Measurements from ENCODE around the gene METTL16. TPM values are rescaled to one million over a fixed set of nuclear protein-coding genes. Genes with fewer than 3 reads are reported as not detected.
A peak's percentile ranks its signal among the peaks of the same experiment; 100 is the strongest.

The METTL16 gene
- total RNA-seq, 1 experiment from 2014 or later = 34.7 TPM

DNA sequence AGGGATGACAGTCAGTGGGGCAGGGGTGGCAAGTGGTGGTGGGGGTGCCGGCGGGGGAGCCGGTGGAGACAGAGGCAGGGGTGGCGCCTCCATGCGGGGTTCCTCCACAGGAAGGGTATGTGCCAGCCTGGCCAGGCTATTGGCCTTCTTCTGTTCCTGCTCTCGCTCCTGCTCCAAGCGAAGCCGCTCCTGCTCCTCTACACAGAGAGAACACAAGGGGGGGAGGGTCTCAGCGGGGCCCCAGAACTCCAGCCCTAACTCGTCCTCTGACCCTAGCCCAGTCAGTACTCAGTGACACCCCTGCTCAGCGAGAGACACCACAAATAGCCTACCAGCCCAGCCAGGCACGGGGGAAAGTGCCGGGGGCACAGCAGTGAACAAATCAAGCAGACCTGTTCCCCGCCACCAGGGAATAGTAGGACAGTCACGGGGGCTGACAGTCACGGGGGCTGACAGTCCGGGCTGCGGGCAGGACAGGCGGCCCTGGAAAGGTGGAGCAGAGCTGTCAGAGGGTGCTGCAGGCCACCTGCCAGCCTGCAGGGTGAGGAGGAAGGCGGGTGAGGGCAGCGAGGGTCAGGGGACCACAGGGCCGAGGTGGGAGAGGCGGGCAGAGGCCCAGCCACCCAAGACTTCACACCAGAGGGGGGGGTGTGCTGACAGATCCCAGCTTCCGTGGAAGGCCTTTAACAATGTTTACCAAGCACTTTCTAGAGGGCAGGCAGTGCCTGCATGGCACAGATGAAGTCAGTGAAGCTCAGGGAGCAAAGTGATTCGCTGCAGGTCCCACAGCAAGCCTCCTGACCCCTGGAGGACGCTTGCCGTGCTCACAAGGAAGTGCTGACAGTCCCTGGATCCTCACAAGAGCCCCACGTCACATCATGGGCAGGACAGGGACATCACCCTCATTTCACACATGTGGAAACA lies 116.2 kb downstream of the METTL16 start:
- DNase-seq (ENCODE audit: low spot score) = no peak

DNA sequence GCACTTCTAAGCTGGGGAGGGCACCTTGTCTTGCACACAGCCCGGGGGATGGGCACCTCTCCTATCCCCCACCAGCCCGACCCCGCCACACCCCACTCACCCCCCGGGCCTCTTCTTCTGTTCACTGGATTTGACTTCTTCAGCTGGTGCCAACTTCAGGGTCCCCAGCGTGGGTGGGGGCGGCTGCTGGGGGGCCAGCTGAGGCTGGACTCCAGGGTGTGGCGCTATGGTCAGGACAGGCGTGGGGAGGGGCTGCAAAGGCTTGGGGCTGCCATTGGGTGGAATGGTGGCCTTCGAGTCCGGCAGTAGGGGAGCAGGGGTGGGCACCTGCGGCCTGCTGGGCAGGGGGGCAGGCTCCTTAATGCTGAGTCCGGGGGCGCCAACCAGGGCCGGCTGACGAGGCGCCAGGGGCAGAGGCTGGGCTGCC lies 116.9 kb downstream of the METTL16 start:
- no peak for DNase-seq (ENCODE audit: low spot score)

DNA sequence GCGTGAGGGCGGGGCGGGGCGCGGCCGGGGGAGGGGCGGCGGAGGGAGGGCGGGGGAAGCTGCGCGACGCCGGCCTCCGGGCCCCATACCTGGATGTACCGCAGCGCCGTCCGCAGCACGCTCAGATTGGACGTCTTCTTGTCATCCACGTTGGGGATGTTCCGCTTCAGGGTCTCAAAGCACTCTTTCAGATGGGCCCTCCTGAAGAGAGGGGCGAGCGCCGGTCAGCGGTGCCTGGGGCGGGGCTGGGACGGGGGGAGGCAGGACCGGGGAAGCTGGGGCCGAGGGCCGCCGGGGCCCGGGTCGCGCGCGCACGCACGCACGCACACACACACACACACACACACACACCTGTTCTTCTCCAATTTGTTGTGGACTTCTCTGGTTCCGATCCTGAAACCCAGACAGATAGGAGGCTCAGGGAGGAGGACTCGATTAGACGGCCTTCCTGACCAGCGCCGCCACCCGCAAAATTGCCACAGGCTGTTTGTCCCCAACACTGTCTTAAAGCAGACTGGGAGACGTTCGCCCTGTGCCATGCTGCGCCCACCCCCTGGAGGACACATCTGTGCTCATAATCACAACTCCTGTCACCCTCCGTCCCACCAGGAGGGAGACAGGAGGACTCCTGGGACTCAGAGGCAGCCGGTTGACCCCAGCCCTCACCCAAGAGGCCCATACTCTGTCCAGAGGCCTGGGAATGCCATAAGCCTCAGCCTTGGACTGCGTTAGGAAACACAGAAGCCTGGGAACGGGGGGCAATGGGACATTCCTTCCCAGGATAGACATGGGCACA lies 117.5 kb downstream of the METTL16 start:
- no peak for DNase-seq (ENCODE audit: low spot score)

DNA sequence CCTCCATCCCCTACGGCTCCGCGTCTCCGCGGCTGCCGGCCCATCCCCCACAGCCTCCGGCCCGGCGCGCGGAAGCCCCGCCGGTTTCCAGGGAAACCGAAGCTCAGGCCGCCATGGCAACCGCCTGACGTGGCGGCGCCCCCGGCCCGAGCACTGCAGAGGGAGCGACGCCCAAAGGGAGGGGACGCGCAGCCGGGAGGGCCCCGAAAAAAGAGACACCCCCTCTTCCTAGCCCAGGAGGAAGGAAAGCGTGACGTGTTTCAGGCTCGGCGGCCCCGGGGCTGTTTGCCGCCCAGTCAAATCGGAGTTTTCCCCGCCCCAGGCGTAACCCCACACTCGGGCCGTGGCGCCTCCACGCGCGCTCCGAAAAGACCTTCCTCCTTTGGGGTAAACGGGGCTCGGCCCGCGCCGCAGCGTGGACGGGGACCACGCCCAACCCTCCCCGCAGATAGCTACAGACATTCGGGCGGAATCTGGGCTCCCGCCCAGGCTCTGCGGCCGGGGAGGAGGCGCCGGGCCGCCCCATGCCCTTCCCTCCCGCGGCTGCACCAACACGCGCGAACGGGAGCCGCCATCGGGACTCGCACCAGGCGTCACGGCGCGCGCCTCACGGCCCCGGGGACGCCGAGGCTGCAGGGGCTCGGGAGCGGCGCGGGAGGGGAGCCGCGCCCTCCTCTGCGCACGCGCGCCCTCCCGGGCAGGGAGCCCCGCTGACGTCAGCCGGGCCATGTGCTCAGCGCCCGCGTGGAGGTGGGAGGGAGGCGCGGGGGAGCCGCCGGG lies 118.3 kb downstream of the METTL16 start:
- DNase-seq (ENCODE audit: low spot score) = peak; percentile 73

DNA sequence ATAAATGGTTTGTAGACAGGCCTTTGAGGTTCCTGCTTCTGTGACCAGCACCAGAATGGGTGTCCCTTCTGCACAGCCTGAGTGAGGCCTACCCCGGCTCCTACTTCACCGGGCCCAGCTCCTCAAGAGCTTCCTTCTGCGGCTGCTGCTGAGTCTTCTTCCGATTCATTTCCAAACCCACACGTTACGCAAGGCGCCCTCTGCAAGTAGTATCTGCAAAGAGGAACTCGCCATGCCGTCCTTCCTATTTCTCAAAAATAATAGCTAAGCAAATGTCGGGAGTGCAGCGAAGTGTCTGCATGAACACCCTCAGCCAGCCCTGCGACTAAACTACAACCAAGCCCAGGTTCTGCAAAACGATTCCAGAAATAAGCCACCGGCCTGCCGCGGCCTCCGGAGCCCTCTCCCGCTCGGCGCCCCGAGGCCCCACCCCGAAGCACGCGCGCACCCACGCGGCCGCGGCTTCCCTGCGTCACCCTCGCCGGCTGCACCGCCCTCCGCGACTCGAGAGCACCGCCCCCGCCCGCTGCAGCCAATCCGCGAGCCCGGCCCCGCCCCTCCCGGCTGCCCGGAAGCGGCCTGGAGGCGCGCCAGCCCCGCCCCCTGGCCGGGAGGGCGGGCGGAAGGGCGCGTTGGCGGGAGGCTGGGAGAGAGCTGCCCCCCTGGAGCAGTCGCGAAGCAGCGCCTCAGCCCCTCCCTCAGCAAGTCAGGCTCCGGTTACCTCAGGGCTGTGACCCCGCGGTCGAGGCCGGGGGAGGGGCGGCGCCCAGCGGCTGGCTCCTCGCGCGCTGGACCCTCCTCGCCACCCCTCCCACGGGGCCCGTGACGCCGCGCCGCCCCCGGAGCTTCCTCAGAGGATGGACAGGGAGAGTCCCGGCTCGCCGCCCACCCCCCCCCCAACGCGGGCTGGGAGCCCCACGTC lies 119.2 kb downstream of the METTL16 start:
- peak; percentile 89 for DNase-seq (ENCODE audit: low spot score)

DNA sequence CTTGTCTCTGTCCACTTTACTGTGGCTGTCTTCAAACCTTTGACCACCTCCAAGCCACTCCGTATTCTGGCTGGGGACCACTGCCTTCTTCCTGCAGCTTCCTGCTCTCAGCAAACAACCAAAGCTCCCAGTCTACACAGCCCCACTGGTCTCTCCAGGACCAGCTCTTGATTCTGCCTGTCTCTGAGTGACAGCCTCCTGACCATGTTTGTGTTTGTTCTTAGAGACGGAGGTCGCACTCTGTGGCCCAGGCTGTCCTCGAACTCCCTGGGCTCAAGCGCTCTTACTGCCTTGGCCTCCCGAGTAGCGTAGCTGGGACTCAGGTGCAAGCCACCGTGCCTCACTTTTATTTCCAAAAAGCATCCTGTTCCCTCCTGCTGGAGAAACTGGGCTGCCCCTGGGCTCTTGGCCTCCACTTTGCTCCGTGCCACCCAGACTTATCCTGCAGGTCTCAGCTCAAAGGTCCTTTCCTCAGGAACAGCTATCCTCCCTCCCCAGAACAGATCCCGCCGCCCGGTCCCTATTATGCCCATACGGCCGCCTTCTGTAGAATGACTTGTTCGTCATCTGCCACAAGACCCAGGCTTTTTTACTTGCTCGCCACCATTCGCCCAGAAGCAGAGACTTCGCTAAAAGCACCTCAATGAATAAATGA lies 120.0 kb downstream of the METTL16 start:
- no peak for DNase-seq (ENCODE audit: low spot score)

DNA sequence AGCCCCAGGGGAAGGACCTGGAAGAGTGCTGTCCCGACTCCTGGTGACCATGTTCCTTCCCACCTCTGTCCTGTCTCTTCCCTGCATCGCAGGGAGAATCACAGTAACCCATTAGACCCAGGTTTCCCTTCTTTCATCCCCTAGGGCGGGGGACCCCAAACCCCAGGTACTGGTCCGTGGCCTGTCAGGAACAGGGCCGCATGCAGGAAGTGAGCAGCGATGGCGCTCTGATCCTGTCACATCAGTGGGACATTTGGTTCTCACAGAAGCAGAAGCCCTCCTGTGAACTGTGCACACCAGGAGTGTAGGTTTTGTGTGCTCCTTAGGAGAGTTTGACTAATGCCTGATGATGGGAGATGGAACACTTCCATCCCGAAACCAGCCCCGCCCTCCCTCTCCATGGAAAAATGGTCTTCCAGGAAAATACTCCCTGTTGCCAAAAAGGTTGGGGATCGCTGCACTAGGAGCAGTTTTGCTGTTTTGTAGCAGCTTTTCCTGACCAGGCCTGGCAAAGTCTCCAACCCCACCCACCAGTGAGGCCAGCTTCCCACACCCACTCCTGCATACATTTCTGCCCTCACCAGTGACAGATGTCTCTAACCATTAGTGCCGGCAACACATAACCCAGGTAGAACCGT lies 121.4 kb downstream of the METTL16 start:
- DNase-seq (ENCODE audit: low spot score) = no peak

DNA sequence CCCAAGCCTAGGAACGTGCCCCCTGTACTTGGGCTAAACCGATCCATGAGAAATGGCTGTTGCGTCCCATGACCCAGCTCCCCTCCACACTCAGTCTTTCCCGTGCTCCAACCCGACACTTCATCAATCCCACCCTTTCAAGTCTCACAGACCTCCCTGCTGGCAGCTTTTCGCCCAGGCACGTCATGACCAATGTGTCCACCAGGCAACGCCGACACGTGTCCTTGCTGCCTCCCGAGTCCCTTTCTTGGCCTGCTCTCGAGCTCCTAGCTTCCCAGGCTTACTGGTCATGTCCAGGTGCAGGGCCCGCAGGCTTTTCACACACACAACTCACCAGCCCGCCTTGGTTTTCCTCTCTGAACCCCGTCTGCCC lies 123.0 kb downstream of the METTL16 start:
- no peak for DNase-seq (ENCODE audit: low spot score)

DNA sequence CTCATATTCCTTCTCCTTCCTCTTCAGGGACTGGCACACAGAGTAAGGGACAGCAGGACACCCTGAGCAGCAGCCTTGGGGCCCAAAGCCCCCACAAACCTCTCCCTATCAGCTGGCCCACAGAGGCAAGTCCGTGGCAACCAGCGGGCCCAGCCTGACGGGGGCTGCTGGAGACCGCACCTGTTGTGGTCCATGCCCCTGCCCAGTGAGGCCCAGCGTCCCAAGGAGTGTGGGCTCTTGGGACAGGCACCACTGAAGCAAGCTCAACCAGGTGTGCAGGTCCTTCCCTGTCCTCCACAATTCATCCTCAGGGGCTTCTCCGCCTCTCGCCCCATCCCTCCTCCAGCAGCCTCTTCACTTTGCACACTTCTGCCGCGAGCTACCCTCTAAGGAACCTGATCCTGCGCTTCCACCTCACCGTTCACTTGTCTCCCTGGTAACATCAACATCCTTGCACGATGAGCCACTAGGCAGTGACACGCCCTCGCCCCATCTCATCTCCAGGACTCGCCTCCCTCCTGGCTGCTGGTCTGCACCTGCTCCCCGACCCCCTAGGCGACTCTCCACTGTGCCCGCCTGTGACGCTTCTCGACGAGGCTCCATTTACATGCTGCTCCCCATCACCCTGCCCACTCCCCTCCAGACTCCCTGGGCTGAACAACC lies 123.5 kb downstream of the METTL16 start:
- DNase-seq (ENCODE audit: low spot score) = no peak

DNA sequence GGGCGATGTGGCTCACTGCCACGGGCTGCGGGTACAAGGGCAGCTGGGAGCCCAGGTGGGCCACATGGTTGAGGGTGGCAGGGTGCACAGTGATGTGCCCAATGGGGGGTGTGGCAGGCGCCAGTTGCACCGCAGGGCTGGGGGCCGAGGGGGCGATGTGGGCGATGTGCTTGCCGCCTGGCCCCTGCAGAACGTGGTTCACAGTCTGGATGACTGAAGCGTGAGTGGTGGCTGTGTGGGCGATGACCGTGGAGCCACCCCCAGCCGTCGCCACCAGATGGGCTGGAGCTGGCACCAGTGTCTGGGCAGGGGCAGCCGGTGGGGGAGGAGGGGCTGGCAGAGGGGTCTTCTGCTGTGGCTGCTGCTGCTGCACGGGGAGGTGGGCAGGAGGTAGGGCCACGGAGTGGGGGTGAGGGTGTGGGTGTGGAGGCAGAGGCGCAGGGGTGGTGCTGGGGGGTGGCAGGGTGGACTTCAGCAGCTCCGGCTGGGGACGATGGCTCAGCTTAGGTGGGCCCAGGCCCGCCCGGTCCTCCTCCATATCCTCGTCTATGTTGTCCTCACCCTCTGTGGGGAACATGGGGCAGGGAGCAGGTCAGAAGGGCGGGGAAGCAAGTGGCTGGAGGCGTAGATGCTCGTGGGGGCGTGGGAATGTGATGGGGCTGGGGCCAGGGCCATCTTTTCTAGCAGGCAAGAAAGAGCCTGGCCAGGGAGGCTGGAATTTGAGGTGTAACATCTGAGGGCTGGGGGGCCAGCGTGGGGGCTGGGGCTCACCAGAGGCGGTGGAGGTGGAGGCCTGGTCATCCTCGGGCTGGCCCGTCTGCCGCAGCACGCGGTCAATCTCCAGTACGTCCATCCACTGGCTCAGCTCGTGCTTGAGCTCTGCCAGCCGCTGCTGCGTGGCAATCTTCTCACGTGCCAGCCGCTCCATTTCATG lies 124.3 kb downstream of the METTL16 start:
- DNase-seq (ENCODE audit: low spot score) = no peak

DNA sequence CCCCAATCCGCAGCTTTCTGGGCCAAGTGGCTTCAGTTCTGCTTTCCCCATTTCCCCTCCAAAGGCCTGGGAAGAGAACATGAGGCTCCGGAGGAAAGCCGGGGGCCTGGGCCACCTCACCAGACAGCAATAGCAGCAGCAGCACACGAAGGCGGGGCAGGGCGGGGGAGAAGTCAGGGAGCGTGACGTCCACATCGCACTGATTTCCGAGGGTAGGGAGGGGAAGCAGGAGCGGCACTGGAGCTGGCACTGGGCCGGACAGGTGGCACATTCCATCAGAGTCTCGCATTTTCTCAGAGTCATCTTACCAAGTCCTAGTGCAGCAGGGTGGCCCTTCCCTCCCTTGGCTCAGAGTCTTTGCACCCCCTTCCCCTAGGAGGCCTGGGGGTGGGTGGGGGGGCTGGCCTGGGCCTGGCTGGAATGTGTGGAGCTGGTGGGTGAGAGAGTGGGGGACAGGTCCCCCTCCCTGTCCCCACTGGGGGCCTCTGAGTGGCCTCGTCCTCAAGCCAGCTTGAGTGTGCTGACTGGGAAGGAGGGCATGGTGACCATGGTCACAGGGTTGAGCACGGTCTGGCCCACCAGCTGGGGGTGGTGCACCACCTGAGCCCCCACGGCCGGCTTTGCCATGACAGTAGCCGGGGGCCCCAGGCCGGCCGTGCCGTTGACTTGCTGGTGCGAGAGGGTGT lies 125.1 kb downstream of the METTL16 start:
- DNase-seq (ENCODE audit: low spot score) = no peak

DNA sequence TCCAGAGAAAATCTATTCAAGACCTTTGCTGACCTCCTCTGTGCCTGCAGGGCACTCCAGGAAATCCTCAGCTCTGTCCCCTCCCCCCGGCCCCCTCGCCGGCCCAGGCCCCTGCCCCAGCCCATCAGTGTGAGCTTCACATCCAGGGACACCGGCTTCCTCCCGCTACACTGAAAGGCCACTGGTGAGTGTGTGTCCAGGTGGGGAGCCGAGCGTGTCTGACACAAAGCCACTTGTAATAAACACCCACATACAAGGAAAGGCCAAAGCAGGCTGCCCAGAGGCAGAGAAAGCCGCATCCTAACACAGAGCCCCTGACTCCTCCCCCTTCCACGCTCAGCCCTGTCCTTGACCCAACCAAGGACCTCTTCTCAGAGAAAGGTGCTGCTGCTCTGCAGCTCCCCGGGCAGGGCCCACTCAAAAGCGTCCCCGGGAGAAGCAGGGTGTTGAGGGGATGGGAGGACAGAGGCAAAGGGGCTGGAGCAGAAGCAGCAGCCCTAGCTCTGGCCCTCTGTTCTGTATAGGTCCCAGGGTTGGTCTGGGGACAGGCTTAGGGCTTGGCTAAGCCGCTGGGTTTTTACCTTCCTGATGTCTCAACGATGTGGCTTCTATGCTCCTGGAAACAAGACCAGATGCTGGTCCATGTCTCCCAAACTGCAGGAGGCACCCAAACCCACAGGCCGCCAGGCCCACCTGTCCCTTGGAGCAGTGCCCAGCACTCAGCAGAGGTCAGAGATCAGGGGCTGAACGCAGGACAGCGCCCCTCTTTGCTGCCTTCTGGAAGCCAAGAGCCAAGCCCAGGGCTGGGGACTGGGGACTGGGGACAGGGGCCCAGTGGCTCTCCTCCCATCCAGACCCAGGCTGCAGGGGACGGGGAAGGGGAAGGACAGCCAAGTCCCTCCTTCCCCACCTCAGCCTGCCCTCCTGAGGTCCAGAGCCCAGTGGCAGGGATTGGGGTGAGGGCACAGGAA lies 126.2 kb downstream of the METTL16 start:
- no peak for DNase-seq (ENCODE audit: low spot score)

DNA sequence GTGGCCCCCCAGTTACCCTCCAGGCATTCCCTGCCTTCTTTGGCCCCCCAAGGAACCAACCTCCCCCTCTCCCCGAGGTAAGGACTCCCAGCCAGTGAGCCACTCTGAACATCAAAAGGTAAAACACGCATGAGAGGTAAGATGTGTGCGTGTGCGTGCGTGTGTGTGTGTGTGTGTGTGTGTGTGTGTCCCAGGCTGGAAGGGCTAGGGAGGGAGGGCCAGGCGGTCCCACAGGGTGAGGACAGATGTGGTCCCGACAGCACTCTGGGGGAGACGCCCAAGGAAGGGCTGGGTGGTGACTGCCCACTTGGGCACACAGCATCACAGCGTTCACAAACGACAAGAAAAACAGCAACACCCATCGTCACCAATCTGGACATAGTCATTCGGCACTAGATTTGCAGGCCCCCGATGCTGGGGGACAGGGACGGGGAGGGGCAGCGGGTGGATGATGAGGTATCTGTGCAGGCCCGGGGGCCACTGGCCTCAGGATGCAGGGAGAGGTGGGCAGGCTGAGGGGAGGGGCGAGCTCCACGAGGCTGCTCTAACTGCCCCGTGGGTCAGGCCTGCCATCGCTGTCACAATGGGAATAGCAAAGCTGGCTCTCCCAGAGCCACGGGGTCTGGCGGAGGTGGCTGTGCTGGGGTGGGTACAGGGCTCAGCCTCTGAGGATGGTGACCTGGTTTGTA lies 127.1 kb downstream of the METTL16 start:
- DNase-seq (ENCODE audit: low spot score) = no peak

DNA sequence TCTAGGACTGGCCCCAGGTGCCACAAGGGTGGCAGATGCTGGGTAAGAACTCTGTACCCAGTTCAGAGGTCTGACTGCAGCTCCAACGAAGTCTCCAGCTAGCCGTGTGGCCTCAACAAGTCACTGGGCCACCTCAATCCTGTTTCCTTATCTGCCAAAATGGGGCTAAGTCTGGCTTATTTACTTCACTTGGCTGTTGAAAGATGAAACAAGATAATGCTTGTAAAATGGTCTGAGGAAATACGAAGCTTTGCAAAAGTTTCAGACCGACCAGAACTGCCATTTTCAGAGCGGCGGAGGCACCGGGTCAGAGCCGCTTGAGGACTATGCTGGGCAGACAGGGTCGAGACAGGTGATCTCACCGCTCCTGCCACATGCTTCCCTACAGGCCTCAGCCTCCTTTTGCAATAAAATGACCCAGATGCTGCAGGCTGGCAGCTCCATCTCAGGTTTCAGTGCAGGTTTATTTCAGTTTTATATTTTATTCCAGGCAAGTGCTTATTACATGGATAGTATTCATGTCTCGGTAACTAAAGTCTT lies 128.0 kb downstream of the METTL16 start:
- no peak for DNase-seq (ENCODE audit: low spot score)

DNA sequence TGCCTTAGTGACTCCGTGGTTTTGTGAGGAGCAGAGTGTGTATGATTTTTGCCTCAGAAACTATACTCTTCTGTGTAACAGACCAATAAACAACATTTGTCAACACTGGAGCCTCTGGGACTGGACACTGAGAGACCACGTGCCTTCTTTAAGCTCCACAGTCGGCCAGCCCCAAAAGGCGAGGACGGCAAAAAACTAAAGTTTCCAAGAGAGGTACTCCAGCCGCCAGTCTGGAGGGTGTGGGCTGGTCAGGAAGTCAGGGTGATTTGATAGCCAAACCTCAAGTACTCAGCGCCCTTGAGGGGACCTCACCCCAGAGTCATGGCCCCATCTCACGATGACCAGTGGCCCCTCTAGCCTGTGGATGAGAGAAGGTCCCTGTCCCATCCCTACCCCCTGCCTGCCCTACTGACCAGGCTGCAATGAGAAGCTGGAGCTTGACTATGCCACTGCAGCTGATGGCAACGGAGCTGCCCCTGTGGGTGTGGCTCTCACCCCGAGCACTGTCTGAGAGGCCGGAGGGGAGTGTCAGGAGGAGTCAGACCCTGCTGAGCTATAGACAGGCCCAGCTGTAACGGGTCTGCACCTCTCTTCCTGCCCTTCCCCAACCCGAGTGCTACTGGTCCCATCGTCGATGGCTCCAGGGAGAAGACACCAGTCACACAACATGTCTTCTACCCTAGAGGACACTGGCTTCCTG lies 130.6 kb downstream of the METTL16 start:
- DNase-seq (ENCODE audit: low spot score) = no peak
